ENCODE data around the gene TMEM233. TPM values are rescaled to one million over a fixed set of nuclear protein-coding genes. Genes with fewer than 3 reads are reported as not detected.

TMEM233 gene
- total and polyA plus RNA-seq, 2 experiments from 2014 or later: 0.24 to 0.71 TPM

- Mint-ChIP-seq H3K4me3 (no peak overlapping the region), H3K9me3 (no peaks in the 10 kb centered on the region), H3K27me3 (ENCODE audit: insufficient read depth, low read depth, poor library complexity) (peaks cover 3% of the 10 kb centered on the region), H3K36me3 (ENCODE audit: low read depth) (peaks cover 45% of the 10 kb centered on the region), H3K4me1 (peaks cover 8% of the 10 kb centered on the region; the same call in 1 of the 3 replicates), H3K27ac (no peak overlapping the region)
- H3K4me1 ChIP-seq (ENCODE audit: insufficient read depth): no peaks in the 10 kb centered on the region
- no peak for TF ChIP-seq EZH2 (IDR thresholded peaks at IDR 0.05; ENCODE audit: low read depth, unreplicated experiment)
- TF ChIP-seq STAT1 (IDR thresholded peaks at IDR 0.05; ENCODE audit: unreplicated experiment): no peak
- TF ChIP-seq ETS1 (IDR thresholded peaks at IDR 0.05): no peak
- TF ChIP-seq POLR2AphosphoS5 (IDR thresholded peaks at IDR 0.05; ENCODE audit: low read depth): no peak
- no peak for TF ChIP-seq CREB1 (CRISPR knock-in tag; IDR thresholded peaks at IDR 0.05; ENCODE audit: low read depth)
- no peak for TF ChIP-seq ZNF462 (CRISPR knock-in tag; IDR thresholded peaks at IDR 0.05)
- TF ChIP-seq CTCF (conservative IDR thresholded peaks at IDR 0.05; ENCODE audit: low read depth in 2 of 2): no peak
- TF ChIP-seq JUNB (IDR thresholded peaks at IDR 0.05; ENCODE audit: unreplicated experiment): no peak
- TF ChIP-seq ZNF331 (CRISPR knock-in tag; IDR thresholded peaks at IDR 0.05; ENCODE audit: low read depth): no peak
- TF ChIP-seq REST (IDR thresholded peaks at IDR 0.05; ENCODE audit: unreplicated experiment): no peak
- TF ChIP-seq ZNF114 (CRISPR knock-in tag; IDR thresholded peaks at IDR 0.05): no peak
- no peak for TF ChIP-seq EZH2phosphoT487 (IDR thresholded peaks at IDR 0.05; ENCODE audit: unreplicated experiment)
- no peak for TF ChIP-seq NANOG (IDR thresholded peaks at IDR 0.05; ENCODE audit: borderline replicate concordance)
- no peak overlapping the region for H3K4me3 ChIP-seq
- no peak overlapping the region for H3K4me2 ChIP-seq
- no peaks in the 10 kb centered on the region for H3K79me2 ChIP-seq (replicated peaks; ENCODE audit: insufficient read depth)
- H3K27me3 ChIP-seq (ENCODE audit: insufficient read depth): no peaks in the 10 kb centered on the region
- H3K36me3 ChIP-seq (ENCODE audit: insufficient read depth): no peaks in the 10 kb centered on the region
- DNase-seq (ENCODE audit: low spot score) (no peak), ATAC-seq (no peak)
- H3K9me2 ChIP-seq (ENCODE audit: insufficient read depth): no peaks in the 10 kb centered on the region
- no peak overlapping the region for H2AFZ ChIP-seq
- H4K20me1 ChIP-seq (replicated peaks; ENCODE audit: insufficient read depth): no peaks in the 10 kb centered on the region; the same call in none of the 2 replicates
- H3F3A ChIP-seq (replicated peaks; ENCODE audit: low read depth): no peaks in the 10 kb centered on the region
- no peak overlapping the region for H3K27ac ChIP-seq (ENCODE audit: low read depth)
Observed at GRCh38 chr12:119689935-119690500, 96.4 kb downstream of the TMEM233 start.

Measured in GM23338 (cell line).